ENCODE results near the gene ABCA12.

The ABCA12 gene

GRCh38 chr2:214881647-214882202, 256.7 kb downstream of the ABCA12 start:
- Histone ChIP-seq H3K27me3 (ENCODE audit: control insufficient read depth, insufficient read depth, low read length) (no peaks in the 10 kb centered on the region), H3K4me3 (ENCODE audit: low read depth, low read length) (no peak overlapping the region), H2AFZ (no peak overlapping the region), H3K9ac (no peak overlapping the region), H3K9me3 (ENCODE audit: control insufficient read depth, low read length) (no peaks in the 10 kb centered on the region), H3K4me1 (no peaks in the 10 kb centered on the region), H3K27ac (no peak overlapping the region), H3K4me2 (ENCODE audit: low read length) (no peak overlapping the region), H3K36me3 (ENCODE audit: control insufficient read depth, insufficient read depth, low read length) (no peaks in the 10 kb centered on the region), H3K79me2 (no peaks in the 10 kb centered on the region)
- TF ChIP-seq CTCF (IDR thresholded peaks at IDR 0.05) = no peak

Data from parathyroid adenoma (tissue), 2 donors.